Pericardium fibroblast (primary cell): ENCODE measurements around the gene NPC1. TPM values are rescaled to one million over a fixed set of nuclear protein-coding genes. Genes with fewer than 3 reads are reported as not detected.

Experiments used
- total RNA-seq: library from RNA; depleted of rRNA; stranded (reverse); fragments of >200 nt; gene quantifications from 2 replicates; pipeline ENCODE4 v1.2.3, GENCODE V29; 2015

The NPC1 gene
- 18.6 and 31.6 TPM in 2 replicates for total RNA-seq

DNA sequence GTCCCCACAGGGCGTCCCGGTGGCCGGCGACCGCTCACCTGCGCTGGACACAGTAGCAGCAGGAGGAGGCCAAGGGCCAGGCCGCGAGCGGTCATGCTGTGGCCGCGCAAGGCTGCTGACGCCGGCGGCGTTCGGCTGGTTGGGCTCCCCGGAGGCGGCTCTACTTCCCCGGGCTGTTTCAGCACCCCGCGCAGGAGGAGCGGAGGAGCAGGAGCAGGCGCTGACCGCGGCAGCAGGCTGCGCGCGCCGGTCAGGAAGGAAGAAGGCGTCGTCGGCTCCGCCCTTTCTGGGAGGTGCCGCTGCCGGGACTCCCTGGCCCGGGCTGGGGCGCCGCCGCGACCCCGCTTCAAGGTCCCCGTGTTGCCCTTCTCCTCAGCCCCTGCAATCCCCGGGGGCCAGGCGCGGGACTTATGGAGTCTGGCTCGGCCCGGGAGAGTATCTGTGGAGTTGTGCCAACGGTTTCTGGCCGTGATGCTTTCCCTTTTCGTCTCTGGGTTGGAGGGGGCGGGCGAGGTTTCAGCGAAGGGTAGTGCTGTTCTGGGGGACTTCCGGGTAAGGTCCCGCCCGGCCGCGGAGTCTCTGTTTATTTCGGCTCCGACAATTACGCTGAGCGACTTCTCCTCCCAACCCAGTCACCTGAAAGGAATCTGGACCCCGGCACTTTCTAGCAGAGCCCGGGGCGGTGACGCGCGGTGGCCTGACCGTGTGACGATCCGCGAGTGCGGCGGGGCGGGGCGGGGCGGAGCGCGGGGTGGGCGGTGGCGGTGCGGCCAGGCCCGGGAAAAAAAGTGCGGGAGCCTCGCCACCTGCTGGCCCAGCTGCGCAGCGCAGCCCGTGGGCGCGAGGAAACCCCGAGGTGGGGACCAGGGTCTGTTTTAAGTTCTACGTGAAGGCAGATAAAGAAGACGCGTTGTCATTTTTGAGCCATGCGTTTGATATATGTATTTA, at the start of gene NPC1:
NPC1 (minus strand) TSS at position 258 of the 948 bp plus-strand sequence; CDS start at position 95, 163 bp downstream.

DNA sequence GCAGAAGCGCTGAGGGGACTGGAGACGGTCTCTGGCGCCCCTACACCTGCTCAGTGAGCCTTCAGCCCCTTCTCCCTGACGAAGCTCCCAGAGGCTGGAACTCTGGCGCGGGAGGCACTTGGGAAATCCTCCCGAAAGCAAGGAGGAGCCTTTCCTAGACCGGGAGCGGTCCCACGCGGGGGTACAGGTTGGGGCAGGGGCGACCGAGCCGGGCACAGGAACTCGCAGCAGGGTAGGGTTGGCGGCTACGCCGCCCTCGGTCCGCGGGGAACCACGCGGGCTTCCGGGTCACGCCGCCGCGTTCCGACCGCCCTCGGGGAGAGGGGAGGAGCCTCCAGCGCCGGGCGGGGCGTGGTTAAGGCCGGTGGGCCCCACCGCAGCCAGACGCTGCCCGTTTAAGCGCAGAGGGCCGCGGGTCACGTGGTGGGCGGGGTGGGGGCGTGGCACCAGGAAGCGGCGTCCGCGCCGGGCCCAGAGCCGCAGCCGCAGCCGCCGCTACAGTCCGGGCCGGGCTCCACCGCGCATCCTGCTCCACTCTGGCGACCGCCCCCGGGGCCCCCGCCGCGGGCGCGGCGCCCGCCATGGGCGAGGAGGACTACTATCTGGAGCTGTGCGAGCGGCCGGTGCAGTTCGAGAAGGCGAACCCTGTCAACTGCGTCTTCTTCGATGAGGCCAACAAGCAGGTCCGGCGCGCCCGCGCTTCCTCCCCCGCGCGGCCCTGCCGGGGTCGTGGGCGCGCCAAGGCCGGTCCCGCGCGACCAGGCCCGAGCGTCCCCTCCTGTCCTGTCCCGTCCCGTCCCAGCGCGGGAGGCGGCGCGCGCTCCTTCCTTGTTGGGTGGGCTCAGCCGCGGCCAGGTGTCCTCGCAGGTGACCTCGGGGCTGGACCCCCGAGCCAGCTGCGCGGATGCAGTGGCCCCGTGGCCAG, 83.0 kb downstream of the NPC1 start, which contains the start of gene RMC1:
RMC1 (plus strand) TSS at position 474 of the 925 bp plus-strand sequence; CDS start at position 582, 108 bp downstream.

Other genes starting within 250 kb of the NPC1 start
- 28.3 and 49.1 TPM in 2 replicates for gene RIOK3, start 133.2 kb downstream of the NPC1 start, total RNA-seq
- gene RMC1, start 83.0 kb downstream of the NPC1 start, total RNA-seq, result 11.6 and 20.0 TPM in 2 replicates
- gene ANKRD29, start 76.4 kb upstream of the NPC1 start, total RNA-seq, result 0.82 and 1.7 TPM in 2 replicates
- gene LAMA3, start 102.9 kb upstream of the NPC1 start, total RNA-seq, result 3.5 and 7.8 TPM in 2 replicates